Ecto neural progenitor cell (in vitro differentiated cells): ENCODE measurements around the gene CPA1.

Source experiments
- DNase-seq: peaks from one replicate; pipeline ENCODE4 v3.0.0-alpha.2; 2018; ENCODE audit warnings: low spot score

Gene CPA1

DNA sequence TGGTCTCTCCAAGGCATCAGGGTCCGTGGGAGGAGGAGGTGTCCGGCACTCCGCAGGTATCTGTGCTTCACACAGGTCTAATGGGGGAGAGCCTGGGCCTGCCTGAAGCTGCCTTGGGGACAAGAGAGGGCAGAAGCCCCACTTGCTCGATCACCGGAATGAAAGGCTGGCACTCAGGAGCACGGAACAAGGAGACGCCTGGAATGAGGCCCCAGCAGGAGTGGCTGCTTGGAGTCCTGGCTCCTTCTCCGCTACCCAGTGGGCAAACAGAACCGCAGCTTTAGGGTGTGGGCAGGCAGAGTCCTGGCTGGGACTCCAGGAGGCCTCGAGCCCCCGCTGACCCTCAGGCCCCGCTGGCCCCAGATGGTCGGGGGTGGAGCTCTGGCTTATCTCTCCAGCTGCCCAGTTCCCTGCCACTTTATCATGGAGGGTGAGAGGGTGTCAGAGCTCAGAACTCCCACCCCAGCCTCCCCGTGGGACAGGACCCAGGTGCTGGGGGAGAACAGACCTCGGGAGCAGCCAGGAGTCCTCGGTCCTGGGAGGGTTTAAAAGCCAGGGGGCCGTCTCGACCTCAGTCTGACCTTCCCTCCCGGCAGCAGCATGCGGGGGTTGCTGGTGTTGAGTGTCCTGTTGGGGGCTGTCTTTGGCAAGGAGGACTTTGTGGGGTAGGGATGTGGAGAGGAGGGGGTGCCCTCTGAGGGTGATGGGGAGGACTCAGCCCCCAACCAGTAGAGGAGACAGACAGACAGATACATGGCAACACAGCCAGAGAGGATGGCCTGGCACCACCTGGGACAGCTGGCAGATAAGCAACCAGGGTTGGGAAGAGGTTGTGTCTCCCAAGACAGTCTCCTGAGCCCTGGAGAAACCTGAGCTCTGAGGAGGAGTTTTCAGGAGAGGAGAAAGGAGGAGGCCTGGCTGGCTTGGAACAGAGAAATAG lies at the start of gene CPA1:
CPA1 (plus strand) TSS at position 574 of the 940 bp plus-strand sequence; CDS start at position 601, 27 bp downstream.
- no peak for DNase-seq

DNA sequence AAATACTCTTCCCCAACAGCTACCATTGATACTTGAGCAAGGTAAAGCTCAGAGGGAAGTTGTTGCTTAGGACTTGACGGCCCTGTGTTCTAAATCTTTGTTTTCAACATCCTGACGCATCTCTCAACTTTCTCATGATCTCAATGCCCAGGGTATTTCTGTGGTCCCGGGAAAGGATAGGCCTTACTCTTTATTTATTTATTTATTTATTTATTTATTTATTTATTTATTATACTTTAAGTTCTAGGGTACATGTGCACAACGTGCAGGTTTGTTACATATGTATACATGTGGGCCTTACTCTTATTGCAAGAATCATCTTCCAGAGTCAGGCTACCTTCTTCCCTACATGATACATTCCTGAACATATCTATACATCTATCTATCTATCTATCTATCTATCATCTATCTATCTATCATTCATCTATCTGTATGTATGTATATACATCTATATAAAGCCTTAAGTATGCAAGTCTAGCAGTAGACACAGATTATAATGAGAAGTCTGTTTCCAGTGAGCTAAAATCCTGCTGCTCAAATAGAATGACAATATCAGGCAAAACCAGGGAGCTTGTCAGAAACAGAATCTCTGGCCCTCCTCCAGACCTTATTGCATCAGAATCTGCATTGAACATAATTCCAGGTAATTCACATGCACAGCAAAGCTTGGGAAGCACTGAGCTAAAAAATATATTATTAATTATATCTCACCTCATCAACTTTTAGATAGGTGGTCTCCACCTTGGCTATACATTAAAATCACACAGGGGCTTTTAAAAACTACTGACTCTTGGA lies 47.8 kb upstream of the CPA1 start:
- DNase-seq = no peak

DNA sequence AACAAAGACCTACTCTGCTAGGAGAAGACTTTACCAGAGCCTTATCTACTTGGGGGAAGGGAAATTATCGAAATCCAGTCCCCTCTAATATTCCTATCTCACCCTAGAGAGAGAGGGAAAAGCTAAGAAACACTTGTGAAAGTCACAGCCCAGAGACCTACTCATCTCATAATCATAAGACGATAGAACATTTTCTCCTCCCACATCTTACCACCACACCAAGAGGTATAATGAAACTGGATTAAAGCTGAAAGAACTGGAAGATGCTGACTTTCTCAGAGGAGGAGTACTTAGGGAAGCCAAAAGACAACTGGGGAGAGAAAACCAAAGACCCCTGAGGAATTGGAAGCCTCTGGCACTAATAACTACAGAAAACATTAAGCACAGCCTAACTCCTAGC lies 46.5 kb upstream of the CPA1 start:
- DNase-seq = no peak

DNA sequence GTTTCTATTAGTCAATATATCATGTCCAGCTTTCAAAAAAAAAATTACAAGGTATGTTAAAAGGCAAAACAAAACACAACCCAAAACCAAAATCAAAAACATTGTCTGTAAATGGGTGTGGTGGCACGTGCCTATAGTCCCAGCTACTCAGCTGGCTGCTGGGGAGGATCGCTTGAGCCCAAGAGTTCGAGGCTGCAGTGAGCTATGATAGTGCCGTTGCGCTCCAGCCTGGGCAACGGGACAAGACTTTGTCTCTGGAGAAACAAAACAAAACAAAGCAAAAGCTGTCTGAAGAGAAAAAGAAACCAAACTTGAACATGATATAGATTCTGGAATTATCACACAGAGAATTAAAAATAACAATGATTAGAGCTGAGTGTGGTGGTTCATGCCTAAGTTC lies 46.0 kb upstream of the CPA1 start:
- no peak for DNase-seq

DNA sequence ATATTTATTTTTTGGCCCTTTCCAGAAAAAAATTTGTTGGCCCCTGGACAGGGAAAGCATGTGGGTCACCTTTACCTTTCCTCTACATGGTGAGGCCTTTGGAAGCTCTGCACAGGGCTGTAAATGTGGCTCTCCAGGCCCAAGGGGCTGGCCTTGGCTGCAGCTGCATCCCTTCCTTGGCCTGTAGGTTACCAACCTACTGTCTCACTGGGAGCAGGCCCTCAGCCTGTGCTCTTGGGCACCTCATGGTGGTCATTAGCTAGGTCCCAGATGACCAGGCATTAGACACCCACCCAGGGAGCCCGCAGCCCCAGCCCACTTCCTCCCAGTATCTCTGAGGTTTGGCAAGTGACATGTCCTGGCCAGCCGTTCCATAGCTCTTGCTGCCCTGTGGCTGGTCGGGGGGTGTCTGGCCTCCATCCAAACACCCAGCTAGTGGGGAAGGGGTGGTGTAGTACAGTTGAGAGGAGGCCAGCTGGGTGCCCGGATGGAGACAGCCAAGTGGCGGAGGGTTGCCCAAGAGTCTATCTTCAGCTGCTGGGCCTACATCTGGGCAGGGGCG lies 42.8 kb upstream of the CPA1 start:
- DNase-seq = no peak

DNA sequence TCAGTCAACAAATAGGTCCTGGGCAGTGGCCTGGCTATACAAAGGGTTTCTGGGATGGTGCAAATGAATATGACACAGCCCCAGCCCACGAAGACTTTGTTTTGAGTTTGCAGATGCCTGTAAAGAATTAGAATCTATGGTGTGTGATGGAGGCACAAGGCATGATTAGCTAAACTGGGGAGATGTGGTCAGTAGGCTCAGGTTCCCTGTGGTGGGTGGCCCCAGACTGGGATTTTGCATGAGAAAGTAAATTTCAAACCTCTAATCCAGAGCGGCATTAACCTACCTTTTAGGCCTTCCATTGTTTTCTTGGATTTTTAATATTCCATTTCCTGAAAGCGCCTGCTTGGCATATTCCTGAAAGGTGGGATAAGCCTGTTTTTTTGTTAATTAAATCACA lies 42.1 kb upstream of the CPA1 start:
- DNase-seq = no peak

DNA sequence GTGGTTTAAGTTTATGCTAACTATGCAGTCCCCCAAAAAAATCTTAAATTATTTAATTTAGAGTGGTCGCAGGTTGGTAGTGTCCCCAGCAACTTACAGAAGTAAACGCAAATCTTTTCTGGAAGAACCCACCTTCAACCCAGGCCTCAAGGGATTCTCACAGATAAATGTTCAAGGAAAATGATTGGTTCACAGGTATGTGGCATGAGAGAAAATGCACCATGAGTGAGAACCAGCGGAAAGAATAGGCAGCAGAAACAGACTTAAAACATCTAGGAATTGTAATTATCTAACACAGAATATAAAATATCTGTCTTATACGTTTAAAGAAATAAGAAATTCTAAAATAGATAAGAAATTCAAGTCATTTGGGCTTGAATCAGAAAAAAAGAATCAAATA lies 38.4 kb upstream of the CPA1 start:
- DNase-seq = no peak

DNA sequence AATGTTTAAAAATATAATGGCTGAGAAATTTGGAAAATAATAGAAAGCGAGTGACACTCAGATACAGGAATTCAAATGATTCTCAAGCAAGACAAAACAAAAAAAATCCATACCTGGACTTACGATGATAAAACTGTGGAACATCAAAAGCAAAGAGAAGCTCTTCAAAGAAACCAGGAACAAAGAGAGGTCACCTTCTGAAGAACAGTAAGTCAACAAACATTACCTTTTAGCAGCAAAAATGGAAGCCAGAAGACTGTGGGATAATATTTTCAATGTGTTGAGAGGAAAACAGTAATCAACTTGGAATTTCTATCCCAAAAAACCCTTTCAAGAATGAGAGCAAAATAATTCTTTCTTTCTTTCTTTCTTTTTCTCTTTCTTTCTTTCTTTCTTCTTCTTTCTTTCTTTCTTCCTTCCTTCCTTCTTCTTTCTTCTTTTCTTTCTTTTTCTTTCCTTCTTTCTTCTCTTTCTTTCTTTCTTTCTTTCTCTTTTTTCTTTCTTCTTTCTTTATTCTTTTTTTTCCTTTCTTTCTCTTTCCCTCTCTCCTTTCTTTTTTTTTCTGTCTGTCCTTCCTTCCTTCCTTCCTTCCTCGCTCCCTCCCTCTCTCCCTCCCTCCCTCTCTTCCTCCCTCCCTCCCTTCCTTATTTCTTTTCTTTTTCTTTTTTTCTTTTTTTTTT lies 37.5 kb upstream of the CPA1 start:
- no peak for DNase-seq

DNA sequence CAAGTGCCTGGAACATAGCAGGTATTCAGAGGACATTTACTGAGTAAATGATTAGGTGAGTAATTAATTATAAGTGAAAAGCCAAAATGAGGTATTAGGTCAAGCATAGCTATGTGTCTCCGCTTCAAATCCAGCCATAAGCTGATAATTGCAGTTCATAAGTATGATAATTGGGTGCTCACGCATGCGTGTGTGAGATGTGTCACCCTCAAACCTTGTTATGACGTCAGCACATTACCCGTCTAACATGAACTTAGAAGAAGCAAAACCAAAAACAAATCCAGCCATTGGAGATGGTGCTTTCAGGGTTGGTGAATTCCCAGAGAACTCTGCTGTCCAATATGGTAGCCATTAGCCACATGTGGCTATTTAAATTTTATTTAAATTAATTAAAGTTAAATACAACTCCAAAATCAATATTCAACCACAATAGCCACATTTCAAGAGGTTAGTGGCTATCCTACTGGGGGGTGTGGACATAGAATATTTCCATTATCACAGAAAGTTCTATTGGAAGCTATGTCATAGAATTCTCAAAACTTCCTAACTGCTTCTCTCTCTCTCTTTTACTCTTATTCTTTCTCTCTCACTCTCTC lies 35.9 kb upstream of the CPA1 start, which contains the start of gene CPA5:
CPA5 (plus strand) TSS at position 546 of the 596 bp plus-strand sequence. CDS start 1,670 bp downstream, outside the sequence.
- no peak for DNase-seq

DNA sequence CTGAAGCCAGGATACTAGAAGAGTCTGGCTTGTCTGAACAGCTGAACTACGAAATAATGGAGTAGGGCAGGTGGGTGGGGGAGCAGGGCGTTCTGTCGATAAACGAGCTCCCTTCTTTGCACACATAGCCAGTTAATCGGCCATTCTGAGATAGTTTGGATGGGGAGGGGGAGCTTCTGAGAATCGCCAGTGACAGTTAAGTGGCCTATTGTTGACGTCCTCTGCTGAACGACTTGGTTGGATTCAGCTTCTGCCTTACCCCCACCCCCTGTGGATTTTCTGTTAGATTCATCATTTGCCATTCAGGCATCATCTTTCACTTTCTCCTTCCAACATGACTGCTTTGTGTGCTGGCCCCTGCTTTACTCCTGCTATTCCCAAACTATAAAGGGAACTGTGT lies 35.2 kb upstream of the CPA1 start:
- no peak for DNase-seq

DNA sequence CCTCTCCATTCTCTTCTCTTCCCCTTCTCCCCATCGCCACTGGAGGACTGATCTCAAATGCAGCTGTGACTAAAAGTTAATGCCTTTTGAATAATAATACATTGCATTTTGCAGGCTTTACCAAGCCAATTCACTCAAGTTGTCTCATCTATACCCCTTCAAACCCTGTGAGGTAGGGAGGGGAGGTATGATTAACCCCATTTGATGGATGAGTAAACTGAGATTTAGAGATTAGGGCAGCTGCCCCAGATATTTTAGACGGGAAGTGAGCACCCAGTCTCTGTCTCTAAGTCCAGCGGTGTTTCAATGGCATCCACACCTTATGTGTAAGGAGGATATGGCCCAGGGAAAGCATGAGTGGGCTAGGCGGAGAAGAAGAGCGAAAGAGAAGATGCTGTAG lies 34.6 kb upstream of the CPA1 start:
- DNase-seq = no peak

DNA sequence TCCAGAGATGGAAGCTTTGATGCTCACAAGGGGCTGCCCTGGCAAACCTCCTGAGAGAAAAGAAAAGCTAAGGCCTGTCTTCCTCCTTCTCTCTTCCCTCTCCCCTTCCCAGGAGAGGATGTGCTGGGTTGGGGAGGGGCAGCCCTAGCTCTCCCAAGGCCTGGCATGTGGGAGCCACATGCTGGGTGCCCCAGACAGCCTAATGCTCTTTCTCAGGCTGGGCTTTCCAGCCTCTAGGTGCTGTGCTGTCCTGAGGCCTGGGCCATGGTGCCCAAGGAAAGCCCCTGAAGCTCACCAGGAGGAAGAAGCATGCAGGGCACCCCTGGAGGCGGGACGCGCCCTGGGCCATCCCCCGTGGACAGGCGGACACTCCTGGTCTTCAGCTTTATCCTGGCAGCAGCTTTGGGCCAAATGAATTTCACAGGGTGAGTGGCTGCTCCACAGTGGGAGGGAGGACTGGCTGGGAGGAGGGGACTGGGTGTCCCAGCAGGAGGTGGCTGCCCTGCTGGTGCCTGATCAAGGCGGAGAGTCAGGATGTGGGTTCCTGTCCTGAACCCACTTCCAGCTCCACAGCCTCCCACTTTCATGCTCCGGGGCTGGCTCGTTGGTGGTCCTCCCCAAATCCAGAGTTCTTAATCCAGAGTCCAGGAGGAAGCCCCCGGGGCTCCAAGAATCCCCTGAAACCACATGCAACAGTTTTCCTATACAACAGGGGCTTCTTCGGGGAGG lies 34.0 kb upstream of the CPA1 start:
- no peak for DNase-seq

DNA sequence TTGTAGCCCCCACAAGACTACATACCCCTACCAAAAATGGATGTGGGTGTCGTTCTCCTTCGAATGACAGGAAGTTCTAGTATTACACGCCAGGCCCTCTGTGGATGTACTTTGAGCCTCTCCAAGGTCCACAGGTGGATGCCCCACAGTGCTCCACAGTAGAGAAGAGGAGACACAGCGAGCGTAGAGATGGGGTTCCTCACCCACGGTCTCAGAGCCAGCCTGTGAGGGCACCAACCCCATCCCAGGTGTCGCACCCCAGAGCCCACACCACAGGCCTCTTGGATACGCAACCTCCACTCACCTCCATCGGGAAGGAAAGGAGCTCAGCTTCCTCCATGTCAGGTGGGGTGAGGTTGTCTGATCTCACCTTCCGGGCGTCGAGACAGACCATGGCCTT lies 33.4 kb upstream of the CPA1 start:
- DNase-seq = no peak

DNA sequence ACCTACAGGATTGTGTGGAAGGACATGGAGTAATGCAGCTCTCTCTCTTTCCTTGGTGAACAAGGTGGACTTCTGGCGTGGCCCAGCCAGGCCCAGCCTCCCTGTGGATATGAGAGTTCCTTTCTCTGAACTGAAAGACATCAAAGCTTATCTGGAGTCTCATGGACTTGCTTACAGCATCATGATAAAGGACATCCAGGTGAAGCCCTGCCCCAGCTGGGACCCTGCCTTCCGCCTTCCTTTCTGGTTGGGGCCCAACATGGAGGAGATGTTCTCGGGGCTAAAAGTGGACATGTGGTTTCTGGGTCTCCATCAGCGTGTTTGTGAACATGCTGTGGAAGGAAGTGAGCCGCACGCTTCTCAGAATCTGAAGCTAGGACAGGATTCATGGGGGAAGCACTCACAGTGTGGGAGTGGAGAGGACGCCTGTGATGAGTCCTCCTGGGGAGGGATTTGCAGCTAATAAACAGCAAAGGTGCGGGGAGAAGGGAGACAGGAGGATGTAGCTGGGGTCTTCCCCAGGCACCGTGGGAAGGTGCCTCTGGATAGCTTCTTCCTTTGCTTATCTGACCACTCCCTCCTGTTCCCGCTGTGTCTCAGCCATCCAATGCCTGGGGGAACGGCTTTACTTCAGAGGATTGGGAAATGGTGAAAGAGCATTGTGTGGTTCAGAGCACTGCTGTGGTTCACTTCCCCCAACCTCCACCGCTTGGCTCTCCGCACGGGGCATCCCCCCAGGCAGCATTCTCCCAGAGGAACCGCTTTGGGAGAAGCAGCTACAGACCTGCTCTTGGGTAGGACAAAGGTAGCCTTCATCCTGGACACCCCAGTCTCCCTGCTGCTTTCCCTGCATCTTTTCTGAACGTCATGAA lies 30.1 kb upstream of the CPA1 start:
- DNase-seq = peak; percentile 75

DNA sequence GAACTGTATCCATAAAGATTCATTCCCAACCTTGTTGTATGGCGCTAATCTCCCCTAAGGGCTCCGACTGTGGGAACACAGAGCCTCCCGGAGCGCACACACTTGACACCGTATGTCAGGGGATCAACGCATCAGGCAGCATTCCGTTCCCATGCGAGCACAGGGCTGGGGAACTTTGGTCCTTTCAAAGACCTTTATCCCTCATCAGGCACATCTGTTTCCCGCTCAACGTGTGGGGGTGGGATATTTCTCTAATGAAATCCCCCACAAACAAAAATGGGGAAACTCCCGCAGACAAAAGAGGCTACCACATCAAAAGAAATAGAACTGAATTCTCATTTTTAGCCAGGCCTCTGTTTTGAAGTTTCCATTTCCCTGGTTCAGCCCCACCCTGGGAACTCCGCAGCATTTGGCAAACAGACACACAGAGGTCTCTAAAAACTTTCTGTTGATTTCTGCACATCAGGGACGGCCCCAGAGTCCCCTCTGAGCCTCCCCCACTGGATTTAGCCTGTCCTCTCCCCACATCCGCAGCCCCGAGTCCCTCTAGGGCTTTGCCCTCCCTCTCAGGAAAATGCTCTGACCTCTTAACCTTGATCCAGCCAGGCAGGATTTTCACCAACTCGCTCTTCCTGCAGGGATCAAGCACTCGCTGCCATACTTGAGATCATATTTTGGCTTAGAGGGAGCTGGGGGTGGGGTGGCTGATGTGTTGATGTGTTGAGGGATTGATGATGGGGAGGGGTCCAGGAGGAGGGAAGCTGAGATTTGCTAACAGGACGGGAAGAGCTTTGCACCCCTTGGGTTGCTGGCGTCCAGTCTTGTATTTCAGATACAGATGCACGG lies 29.1 kb upstream of the CPA1 start:
- DNase-seq = peak; percentile 69

DNA sequence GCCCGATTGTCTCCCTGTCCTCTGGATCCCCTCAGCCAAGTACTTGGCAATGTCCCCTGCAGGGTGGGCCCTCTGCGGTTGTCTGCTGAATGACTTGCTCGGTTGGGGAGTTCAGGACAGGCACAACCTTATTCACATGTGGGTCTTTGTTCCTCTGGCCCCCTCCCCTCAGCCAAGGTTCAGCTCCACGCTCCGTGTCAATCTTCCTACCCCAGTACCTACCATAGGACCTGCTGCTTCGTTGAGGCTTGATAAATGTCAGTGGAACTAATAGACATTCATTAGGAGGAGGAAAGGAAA lies 28.6 kb upstream of the CPA1 start:
- DNase-seq = no peak

DNA sequence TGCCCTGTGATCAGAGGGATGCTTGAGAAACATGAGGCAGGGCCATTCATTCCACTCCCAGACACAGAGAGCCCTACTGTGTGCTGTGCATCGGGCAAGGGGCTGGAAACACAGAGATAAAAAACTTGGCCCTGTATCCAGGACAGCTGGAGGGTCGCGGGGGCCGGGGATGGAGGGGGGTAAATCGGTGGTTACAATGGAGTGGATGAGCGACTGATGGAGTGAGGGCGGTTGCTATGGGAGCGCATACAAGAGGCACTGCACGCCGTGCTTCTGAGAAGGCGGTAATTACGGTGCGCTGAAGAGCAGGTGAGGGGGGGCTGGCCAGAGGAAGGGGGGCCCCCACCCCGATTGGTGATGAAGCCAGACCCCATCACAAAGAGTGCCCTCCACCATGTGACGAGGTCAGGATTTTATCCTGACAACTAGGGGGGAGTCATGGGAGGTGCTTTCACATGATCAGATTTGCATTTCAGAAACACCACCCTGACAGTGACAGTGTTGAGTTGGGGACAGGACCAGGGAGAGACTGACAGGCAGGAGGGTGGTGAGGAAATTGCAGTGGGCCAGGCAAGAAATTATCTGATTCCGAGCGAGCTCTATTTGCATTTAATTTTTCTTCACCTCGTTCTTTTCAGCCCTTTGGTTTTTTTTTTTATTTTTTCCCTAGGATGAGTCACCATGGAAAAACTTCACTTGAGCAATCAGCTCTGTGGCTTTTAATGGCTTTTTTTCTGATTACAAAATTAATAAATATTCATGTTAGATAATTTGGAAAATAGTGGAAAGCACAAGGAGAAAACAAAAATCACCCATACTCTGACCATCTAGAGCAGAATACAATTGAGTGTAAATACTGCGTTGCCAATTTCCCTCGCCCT lies 27.9 kb upstream of the CPA1 start:
- peak; percentile 59 for DNase-seq

DNA sequence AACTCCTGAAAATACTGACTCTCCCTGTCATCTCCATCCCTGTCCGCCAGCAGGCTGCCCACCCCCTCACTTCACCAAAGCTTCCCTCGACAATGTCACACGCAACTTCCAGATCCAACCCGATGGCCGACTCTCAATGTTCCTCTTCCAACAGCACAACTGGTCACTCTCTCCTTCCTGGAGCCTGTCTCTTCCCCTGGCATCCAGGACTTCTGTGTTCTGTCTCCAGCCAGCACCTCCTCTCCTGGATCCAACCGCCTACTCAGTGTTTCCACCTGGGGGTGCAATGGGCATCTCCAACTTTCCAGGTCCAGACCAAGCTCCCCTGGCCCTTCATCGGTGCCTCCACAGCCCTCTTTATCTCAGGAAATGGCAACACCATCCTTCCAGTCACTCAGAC lies 27.1 kb upstream of the CPA1 start:
- no peak for DNase-seq
